PC-9 (cell line): ENCODE measurements around the gene TNFRSF14. TPM values are rescaled to one million over a fixed set of nuclear protein-coding genes. Genes with fewer than 3 reads are reported as not detected.

ENCODE experiments used
- BruUV-seq: library from RNA; stranded (reverse); fragments of 400-500 nt; replicated peaks from 2 replicates; lab custom pipeline; 2021; lab: Mats Ljungman, UMichigan
- CTCF ChIA-PET: fragments of 300-600 bp; sonication (Branson Sonifier 250); formaldehyde crosslinking; loops from one replicate; lab custom pipeline; 2022; ENCODE audit warnings: antibody characterized with exemption; lab: Charles Lee
- POLR2A ChIA-PET: fragments of 300-600 bp; sonication (Branson Sonifier 250); formaldehyde crosslinking; loops from one replicate; lab custom pipeline; 2022; ENCODE audit warnings: antibody characterized with exemption; ENCODE audit not compliant: unreplicated experiment; lab: Charles Lee
- DNase-seq, 2 experiments: peaks; one replicate each; pipeline versions ENCODE4 v3.0.0 to v3.0.0-alpha.2; 2015 to 2022; ENCODE audit warnings: mixed read lengths in 1 of 2
- H2AFZ ChIP-seq: fragments of 200-600 bp; sonication (generic); 2 replicates; pipeline ENCODE4 v1.8.1; 2017; ENCODE audit warnings: antibody characterized with exemption
- H3F3A ChIP-seq: fragments of 200-600 bp; sonication (generic); 2 replicates; pipeline ENCODE4 v1.8.1; 2017; ENCODE audit warnings: antibody characterized with exemption, mild to moderate bottlenecking, low read depth; ENCODE audit not compliant: insufficient read depth
- H3K27ac ChIP-seq: fragments of 200-600 bp; sonication (generic); 2 replicates; pipeline ENCODE4 v1.6.1; 2016; ENCODE audit warnings: mixed run types
- H3K27me3 ChIP-seq: fragments of 200-600 bp; sonication (generic); 2 replicates; pipeline ENCODE4 v1.6.1; 2016; ENCODE audit warnings: low read depth, mixed run types; ENCODE audit not compliant: insufficient read depth
- H3K36me3 ChIP-seq: fragments of 200-600 bp; sonication (generic); 2 replicates; pipeline ENCODE4 v1.6.1; 2016; ENCODE audit warnings: low read depth, mixed run types
- H3K4me1 ChIP-seq: fragments of 200-600 bp; sonication (generic); replicated peaks from 2 replicates; pipeline ENCODE4 v1.6.1; 2016; ENCODE audit warnings: mixed run types; ENCODE audit not compliant: insufficient read depth
- H3K4me2 ChIP-seq: fragments of 200-600 bp; sonication (generic); 2 replicates; pipeline ENCODE4 v1.6.1; 2017; ENCODE audit warnings: mixed run types
- H3K4me3 ChIP-seq: fragments of 200-600 bp; sonication (generic); 2 replicates; pipeline ENCODE4 v1.6.1; 2016; ENCODE audit warnings: mixed run types
- H3K79me2 ChIP-seq: fragments of 200-600 bp; sonication (generic); 2 replicates; pipeline ENCODE4 v1.6.1; 2017; ENCODE audit warnings: low read depth, mixed run types
- H3K9me2 ChIP-seq: fragments of 200-600 bp; sonication (generic); 2 replicates; pipeline ENCODE4 v1.8.1; 2017; ENCODE audit warnings: mild to moderate bottlenecking; ENCODE audit not compliant: insufficient read depth
- H3K9me3 ChIP-seq: fragments of 200-600 bp; sonication (generic); 2 replicates; pipeline ENCODE4 v1.8.1; 2016; ENCODE audit warnings: low read depth; ENCODE audit not compliant: insufficient read depth
- H4K20me1 ChIP-seq: fragments of 200-600 bp; sonication (generic); 2 replicates; pipeline ENCODE4 v1.8.1; 2017; ENCODE audit not compliant: insufficient read depth
- EZH2 ChIP-seq: fragments of 200-600 bp; sonication (generic); IDR thresholded peaks from 2 replicates; pipeline ENCODE4 v1.8.0; 2017; ENCODE audit warnings: antibody characterized with exemption, low read depth
- intact Hi-C: fragments of 100-400 bp; cut with micrococcal nuclease; formaldehyde crosslinking; loops from one replicate; pipeline ENCODE4 v1.10.0; 2022; ENCODE audit not compliant: unreplicated experiment
- total RNA-seq: library from RNA; stranded (reverse); gene quantifications from 2 replicates; pipeline ENCODE4 v1.2.3, GENCODE V29; 2021
- TF ChIP-seq, protein P1 (sequence below): fragments of 200-600 bp; sonication (generic); conservative IDR thresholded peaks from 2 replicates; pipeline ENCODE4 v1.6.1; 2017; ENCODE audit warnings: mixed run types, antibody characterized with exemption, mild to moderate bottlenecking, moderate library complexity

Gene TNFRSF14
- total RNA-seq, 1 experiment from 2014 or later = 9.9 TPM

DNA sequence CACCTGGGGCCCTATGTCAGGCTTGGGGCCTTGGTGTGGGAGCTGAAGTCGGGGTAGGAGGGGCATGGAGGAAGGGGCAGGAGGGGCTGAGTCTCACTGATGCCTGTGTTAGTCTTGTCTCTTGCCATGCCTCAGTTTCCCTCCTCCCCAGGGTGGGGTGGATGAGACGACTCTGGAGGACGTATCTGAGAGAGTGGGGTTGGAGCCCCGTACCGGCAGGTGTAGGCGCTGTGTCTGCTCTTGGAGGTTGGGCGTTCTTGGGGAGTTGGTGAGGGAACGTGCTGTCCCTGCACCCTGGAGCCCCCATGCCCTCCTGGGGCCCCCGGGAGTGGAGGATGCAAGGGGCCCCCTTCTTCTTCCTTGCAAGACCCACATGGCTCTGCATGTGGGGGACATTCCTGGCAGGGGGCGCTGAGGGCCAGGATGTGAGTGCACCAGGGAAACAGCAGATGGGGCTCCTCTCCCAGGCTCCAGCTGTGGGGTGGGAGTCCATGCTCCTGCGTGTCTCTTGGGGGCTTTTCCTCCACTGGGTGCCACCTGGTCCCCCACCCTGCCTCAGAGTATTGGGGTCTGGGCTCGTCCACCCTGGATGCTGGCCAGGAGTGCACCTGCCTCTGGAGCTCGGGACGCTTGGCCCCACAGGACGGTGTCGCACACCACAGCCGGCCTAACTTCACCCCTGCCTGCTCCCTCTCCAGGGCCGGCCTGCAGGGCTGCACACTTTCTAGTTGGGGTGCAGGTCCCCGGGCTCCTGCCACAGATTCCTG lies 1.4 kb upstream of the TNFRSF14 start:
- ChIA-PET POLR2A (no interaction called here), CTCF (no interaction called here)
- Histone ChIP-seq H3K4me1 (no peaks in the 10 kb centered on the region), H4K20me1 (no peaks in the 10 kb centered on the region), H3F3A (no peaks in the 10 kb centered on the region), H3K79me2 (no peaks in the 10 kb centered on the region), H3K27me3 (no peaks in the 10 kb centered on the region; the same call in 1 of the 2 replicates), H3K27ac (no peak overlapping the region), H3K36me3 (no peaks in the 10 kb centered on the region), H3K4me3 (no peak overlapping the region), H3K9me3 (no peaks in the 10 kb centered on the region), H2AFZ (no peak overlapping the region), H3K4me2 (no peak overlapping the region), H3K9me2 (no peaks in the 10 kb centered on the region)
- TF ChIP-seq EZH2 = no peak
- TF ChIP-seq, protein P1, sequence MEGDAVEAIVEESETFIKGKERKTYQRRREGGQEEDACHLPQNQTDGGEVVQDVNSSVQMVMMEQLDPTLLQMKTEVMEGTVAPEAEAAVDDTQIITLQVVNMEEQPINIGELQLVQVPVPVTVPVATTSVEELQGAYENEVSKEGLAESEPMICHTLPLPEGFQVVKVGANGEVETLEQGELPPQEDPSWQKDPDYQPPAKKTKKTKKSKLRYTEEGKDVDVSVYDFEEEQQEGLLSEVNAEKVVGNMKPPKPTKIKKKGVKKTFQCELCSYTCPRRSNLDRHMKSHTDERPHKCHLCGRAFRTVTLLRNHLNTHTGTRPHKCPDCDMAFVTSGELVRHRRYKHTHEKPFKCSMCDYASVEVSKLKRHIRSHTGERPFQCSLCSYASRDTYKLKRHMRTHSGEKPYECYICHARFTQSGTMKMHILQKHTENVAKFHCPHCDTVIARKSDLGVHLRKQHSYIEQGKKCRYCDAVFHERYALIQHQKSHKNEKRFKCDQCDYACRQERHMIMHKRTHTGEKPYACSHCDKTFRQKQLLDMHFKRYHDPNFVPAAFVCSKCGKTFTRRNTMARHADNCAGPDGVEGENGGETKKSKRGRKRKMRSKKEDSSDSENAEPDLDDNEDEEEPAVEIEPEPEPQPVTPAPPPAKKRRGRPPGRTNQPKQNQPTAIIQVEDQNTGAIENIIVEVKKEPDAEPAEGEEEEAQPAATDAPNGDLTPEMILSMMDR = peak; percentile 33; the same call in 1 of the 2 replicates
- no peak for DNase-seq
- intact Hi-C loops = no loop called here
- BruUV-seq = no TSS peak

DNA sequence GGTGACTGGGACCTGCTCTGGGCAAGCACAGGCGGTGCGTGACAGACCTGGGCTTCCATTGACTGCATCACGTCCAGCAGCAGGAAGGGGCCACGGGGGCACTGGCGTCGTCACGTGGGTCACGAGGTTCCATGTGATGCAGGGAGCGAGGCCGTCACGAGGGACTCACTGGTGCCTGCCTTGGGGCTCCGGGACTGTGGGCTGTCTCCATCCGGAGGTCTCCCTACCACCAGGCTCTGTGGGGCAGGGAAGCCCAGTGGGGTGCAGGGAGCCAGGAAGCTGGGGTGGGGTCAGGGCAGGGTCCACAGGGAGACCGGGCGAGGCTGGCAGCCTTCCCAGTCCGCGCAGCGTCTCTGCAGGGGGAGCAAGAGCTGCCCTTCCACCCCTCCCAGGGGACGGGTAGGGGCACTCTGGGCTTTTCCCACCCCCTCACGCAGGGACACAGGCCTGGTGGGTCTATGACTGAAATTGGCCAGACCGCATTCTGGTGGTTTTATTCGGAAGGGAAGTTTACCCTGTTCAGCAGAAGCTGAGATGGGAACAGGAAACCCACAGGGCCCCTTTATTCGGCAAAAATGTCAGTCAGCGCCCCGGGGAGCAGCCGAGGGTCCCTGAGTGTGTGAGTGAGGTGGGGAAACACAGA lies 416 bp upstream of the TNFRSF14 start:
- no peak for DNase-seq
- Histone ChIP-seq H3K27ac (no peak overlapping the region), H3F3A (no peaks in the 10 kb centered on the region), H4K20me1 (no peaks in the 10 kb centered on the region), H3K4me1 (no peaks in the 10 kb centered on the region), H2AFZ (peak overlapping the region; percentile 76), H3K4me2 (peak overlapping the region; percentile 85), H3K9me2 (no peaks in the 10 kb centered on the region), H3K36me3 (no peaks in the 10 kb centered on the region), H3K27me3 (no peaks in the 10 kb centered on the region; the same call in 1 of the 2 replicates), H3K9me3 (no peaks in the 10 kb centered on the region), H3K4me3 (peak overlapping the region; percentile 64), H3K79me2 (no peaks in the 10 kb centered on the region)
- intact Hi-C loops = no loop called here
- ChIA-PET CTCF (no interaction called here), POLR2A (interaction anchor here (0.5 kb wide), 1 partner anchor 131 kb away, joined by 9 read pairs; no protein-coding TSS in a partner anchor)
- no peak for TF ChIP-seq EZH2
- TF ChIP-seq, protein P1 = no peak
- BruUV-seq = no TSS peak

GRCh38 chr1:2556678-2557481 lies 709 bp downstream of the TNFRSF14 start:
- Histone ChIP-seq H3K36me3 (no peaks in the 10 kb centered on the region), H3K4me1 (no peaks in the 10 kb centered on the region), H3K9me3 (no peaks in the 10 kb centered on the region), H3K79me2 (no peaks in the 10 kb centered on the region), H3F3A (no peaks in the 10 kb centered on the region), H3K27me3 (no peaks in the 10 kb centered on the region; the same call in 1 of the 2 replicates), H3K27ac (no peak overlapping the region), H3K4me3 (peak overlapping the region; percentile 64), H3K4me2 (peak overlapping the region; percentile 85), H3K9me2 (no peaks in the 10 kb centered on the region), H2AFZ (peak overlapping the region; percentile 76), H4K20me1 (no peaks in the 10 kb centered on the region)
- BruUV-seq = no TSS peak
- DNase-seq = no peak
- POLR2A ChIA-PET = interaction anchor here (0.5 kb wide), 1 partner anchor 31 kb away, joined by 3 read pairs; the partner anchor contains the start of gene PANK4
- CTCF ChIA-PET = no interaction called here
- no peak for TF ChIP-seq EZH2
- TF ChIP-seq, protein P1 = no peak
- intact Hi-C loops = no loop called here
